NCI-H1694 (cell line): Measurements from ENCODE around the gene PSKH1.
A peak's percentile ranks its signal among the peaks of the same experiment; 100 is the strongest.
"Not testable (repeated sequence)": the region's sequence is repeated elsewhere in the genome, so short reads cannot be mapped to it uniquely, and the experiment has no call there.

Experiments used
- DNase-seq: peaks from one replicate; lab custom pipeline; 2025; lab: John Stamatoyannopoulos, UW

PSKH1 gene

GRCh38 chr16:67886387-67886786 is 6.7 kb upstream of the PSKH1 start:
- DNase-seq: no peak

DNA sequence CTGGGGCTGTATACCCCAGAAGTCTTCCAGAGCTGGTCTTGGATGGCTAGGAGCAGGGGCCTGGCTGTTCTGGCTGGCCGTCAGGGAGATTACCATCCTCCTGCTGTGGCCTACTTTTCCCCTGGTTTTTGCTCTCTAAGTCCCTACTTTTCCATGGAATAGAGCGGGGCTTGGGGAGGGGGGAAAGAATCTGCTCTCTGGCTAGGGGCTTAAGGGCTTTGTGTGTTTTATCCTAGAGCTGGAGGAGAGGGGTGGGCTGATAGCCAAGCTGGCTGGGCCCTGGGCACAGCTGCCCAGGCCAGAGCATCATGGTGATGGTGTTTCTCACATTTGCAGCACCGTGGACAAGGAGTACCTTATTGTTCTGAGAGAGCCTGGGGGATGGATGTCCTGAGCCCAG is 4.7 kb upstream of the PSKH1 start:
- no peak for DNase-seq

DNA sequence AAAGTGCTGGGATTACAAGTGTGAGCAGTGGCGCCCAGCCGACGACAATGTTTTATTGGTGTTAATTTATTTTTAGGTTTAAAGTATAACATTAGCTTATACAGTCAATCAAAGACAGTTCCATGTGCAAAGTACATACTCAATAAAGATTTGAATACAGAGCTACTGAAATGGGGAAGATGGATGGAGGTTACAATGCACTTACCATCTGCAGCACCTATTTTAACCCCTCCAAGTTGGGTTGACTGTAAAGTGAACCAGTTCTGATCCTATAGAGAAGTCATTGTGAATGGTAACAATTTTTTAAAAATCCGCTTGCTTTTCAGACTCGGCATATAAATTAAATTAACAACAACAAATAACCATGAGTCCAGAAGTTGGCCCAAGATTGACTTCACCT is 679 bp upstream of the PSKH1 start:
- DNase-seq: no peak

DNA sequence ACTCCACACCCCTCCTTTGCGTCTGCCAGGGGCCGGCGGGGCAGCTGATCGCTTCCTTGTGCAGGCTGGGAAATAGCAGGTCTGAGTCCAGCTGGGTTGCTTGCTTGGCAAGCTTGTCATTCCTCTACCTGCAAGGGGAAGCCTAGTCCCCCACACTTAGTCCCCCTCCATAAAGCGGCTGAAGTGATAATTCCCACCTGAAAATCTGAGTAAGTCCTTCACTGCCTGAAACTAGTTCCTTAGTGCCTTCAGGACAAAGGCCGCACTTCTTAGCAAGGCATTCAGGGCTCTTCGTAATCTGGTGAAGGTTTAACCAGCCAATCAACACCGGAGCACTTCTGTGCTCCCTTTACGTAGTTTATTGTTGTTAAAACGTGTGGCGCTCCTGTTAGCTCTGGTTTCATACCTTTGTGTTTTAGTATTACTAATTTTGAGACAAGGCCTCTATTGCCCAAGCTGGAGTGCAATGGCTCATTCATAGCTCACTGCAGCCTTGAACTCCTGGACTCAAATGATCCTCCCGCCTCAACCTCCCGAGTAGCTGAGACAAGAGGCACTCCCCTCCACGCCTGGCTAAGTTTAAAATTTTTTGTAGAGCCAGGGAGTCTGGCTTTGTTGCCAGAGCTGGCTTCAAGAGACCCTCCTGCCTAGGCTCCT is 817 bp downstream of the PSKH1 start:
- no peak for DNase-seq

DNA sequence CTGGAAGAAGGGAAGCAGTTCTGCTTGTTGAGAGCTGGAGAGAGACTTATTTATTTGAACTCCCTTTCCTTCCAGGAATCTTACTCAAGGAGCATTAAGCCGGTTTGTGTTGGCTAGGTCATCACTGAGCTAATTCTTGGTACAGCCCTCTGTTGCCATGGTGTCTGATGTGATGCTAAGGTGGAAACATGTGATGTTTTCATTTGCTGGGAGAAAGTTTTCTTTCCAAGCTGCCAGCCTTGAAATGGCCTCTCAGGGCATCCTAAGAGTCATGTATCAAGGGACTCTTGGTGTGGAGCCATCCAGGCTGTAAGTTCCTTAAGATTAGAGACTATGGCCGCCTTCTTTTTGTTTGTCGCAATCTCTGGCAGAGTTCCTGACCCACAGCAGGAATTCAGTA is 4.2 kb downstream of the PSKH1 start:
- no peak for DNase-seq

DNA sequence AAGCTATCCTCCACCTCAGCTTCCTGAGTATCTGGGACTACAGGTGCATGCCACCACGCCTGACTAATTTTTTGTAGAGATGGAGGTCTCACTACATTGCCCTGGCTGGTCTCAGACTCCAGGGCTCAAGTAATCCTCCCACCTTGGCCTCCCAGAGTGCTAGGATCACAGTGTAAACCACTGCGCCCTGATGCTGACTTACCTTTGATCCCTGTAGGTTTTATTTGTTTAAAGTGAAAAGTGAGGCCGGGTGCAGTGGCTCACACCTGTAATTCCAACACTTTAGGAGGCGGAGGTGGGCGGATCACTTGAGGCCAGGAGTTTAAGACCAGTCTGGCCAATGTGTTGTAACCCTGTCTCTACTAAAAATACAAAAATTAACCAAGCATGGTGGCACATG is 8.7 kb downstream of the PSKH1 start:
- no peak for DNase-seq

DNA sequence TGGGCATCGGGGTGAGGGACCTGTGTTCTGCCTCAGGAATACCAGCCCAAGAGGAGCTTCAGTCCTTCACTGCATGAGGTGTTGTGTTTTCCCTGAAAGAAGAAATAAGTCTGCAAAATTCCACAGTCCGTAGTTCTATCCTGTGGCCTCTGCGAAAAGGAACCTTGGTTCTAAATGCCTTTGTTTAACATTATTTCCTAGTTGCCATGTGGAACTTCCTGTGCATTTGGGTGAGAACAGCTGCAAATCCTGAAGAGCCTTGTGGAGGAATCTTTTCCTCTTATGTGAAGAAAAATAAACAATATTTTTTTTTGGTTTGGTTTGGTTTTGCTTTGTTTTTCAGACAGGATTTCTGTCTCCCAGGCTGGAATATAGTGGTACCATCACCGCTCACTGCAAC is 9.8 kb downstream of the PSKH1 start:
- no peak for DNase-seq

- DNase-seq: no peak
These were observed 14.5 kb downstream of the PSKH1 start for GRCh38 chr16:67907397-67908180.

DNA sequence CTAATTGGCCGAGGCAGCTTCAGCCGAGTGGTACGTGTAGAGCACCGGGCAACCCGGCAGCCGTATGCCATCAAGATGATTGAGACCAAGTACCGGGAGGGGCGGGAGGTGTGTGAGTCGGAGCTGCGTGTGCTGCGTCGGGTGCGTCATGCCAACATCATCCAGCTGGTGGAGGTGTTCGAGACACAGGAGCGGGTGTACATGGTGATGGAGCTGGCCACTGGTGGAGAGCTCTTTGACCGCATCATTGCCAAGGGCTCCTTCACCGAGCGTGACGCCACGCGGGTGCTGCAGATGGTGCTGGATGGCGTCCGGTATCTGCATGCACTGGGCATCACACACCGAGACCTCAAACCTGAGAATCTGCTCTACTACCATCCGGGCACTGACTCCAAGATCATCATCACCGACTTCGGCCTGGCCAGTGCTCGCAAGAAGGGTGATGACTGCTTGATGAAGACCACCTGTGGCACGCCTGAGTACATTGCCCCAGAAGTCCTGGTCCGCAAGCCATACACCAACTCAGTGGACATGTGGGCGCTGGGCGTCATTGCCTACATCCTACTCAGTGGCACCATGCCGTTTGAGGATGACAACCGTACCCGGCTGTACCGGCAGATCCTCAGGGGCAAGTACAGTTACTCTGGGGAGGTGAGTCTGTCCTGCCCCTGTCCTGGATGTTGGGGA is 16.1 kb downstream of the PSKH1 start:
- DNase-seq: no peak

DNA sequence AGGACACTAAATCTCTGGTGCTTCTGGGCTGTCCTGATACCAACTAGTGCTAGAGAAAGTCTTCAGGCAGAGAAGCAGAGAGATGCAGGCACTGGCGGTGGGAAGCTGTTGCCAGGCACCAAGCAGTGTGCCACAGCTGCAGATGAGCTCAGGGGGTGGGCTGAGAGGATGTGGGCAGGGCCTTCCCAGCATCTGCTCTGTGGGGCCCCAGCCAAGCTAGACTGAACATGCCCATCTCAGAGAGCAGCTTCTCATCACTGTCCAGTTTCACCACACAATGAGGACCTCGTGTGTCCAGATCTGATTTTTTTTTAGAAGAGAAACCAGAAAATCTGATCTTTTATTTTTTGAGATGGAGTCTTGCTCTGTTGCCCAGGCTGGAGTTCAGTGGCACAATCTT is 17.1 kb downstream of the PSKH1 start:
- DNase-seq: peak; percentile 41

GRCh38 chr16:67914758-67915495 is 21.9 kb downstream of the PSKH1 start:
- DNase-seq: no peak

- not testable (repeated sequence) for DNase-seq
These were observed 22.4 kb downstream of the PSKH1 start for GRCh38 chr16:67915496-67915769.

DNA sequence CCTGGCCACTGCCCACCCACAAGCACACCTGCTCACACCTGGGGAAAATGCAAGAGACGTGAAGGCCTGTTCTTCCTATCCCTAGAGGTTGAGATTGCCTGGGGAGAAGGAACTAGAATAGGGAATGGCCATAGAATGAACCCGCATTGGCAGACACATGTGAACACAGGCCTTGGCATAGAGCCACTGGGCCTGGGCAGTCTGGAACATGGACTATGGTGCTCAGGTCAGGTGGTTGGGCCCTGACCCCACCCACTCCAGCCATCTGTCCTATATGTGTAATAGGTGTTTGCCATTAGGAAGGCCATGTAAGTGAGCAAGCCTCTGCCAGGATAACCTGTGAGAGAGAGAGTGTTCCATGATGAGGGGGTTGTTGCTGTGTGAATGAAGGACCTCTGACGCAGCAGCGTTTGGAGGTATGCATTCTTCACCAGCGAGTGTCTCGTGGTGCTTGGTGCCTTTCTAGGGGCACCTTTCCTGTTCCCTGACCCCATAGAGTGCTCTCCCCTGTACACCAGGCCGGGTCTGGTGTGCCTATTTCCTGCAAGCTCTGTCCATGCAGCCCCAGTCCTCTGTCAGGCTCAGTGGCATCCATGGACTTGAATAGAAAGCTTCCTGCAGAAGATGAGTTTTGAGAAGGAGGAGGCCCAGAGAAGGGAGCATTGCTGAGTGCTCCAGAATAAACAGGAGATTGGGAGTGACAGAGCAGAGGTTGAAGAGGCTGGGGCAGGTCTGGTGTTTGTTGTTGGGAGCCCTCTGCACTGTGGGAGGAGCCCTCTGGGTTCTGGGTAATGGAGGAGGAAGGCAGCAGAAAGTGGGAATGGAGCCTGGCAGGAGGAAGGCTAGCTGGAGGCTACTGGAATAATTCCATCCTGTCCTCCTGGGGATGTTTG is 23.0 kb downstream of the PSKH1 start:
- DNase-seq: no peak

DNA sequence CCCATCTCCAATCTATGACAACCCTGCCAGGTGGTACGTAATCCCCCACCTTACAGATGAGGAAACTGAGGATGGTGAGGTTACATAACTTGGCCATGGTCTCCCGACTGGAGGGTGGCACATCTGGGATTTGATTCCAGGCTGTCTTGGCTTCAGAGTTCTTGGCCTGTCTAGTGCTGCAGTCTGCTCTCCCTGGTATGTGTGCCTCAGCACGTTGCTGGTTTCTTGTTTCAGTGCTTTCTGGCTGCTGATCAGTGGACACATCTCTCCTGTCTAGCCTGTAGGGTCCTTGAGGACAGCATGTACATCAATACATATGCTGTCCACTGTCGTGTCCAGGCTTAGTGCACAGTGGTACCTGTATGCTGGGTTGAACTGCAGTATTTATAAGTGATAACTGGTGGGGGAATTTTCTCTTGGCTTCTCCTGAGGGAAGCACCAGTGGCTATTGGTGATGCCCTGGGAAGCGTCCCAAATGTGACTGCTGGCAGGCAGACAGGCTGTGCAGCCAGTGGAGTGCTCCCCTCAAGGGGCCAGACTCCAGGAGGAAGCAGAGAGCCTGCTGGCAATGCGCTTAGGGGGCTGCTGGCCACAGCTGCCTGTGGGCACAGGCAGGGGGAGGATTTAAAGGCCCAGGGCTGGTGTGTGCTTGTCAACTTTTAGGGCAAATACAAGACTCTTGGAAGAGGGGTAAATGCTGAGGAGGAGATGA is 24.2 kb downstream of the PSKH1 start:
- no peak for DNase-seq

DNA sequence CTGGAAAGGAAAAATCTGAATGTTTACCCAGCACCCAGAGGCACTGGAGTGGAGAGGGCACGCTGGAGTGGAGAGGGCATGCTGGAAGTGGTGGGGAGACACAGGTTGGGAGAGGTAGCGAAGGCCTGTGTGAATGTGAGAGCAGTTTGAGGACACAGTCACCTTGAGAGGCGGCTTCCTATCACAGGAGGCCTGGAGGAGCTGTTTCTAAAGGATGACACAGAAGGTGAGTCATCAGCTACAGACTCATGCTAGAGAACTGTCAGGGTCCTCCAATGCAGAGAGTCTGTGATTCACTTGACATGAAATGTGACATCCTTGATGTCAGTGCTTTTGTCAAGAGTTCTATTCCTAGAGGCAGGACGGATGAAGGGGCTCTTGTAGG is 24.8 kb downstream of the PSKH1 start:
- no peak for DNase-seq

- DNase-seq: no peak
These were observed 26.7 kb downstream of the PSKH1 start for GRCh38 chr16:67919622-67920221.

GRCh38 chr16:67922221-67922620 is 29.2 kb downstream of the PSKH1 start:
- DNase-seq: no peak

DNA sequence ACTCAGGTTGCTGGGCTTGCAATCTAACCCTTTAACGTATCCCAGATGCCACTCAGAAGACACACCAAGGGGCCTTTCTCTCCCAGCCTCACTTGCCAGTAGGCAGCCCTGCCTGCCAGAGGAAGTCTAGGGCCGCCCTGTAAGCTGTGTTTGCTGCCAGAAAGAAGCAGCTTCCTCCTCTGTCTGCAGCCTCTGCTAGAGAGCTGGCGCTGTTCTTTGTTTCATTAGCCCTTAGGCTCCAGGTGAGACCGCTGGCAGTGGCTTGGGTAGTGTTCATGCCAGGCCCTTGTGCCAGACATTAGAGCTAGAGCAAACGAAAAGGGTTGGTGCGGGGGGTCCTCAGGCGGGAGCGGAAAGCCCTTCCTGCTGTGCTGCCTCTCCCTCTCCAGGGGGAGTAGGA is 29.7 kb downstream of the PSKH1 start:
- no peak for DNase-seq

DNA sequence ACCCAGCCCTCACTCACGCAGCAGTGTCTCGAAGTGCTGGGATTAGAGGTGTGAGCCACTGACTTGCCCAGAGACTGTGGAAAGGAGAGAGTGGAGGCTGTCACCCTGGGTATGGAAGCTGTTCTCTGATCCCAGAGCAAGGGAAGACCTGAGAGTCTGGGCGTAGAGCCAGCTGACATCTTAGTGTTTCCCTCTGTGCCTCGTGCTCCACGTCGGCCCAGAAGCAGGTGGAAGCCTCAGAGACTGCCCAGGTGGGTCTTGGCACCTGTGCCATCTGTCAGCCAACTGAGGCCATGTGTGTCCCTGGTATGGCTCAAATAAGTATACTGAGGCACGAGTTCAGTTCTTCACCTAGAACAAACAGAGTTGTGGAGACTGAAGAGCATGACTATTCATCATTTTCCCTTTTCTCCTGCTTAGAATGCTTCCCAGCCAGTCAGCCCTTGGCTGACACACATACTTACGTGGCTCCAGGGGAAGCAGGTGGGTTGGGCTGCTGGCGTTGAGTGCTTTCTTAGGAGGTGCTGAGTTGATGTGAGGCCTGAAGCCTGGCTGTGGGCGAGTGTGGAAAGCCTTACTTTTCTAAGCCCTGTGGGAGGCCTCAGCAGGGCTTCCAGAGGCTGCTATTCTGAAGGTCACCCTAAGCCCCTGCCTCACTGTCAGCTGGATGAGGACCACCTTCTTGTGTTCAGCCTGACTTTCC is 30.5 kb downstream of the PSKH1 start:
- no peak for DNase-seq
